Measurements from ENCODE around the gene EPB41L4B. TPM values are rescaled to one million over a fixed set of nuclear protein-coding genes. Genes with fewer than 3 reads are reported as not detected.
"Not testable (repeated sequence)": the region's sequence is repeated elsewhere in the genome, so short reads cannot be mapped to it uniquely, and the experiment has no call there.

EPB41L4B gene
- total RNA-seq, 2 donors from 2014 or later: 13.3 to 15.1 TPM

GRCh38 chr9:109290385-109290784 is 30.5 kb downstream of the EPB41L4B start:
- Histone ChIP-seq H3K4me1 (replicated peaks) (no peaks in the 10 kb centered on the region), H3K27ac (no peak overlapping the region), H3K36me3 (no peaks in the 10 kb centered on the region), H3K9me3 (no peaks in the 10 kb centered on the region), H3K27me3 (replicated peaks; ENCODE audit: insufficient read depth) (no peaks in the 10 kb centered on the region), H3K4me3 (no peak overlapping the region)
- DNase-seq (ENCODE audit: low spot score): no peak
- intact Hi-C loops (cut with DNase I): no loop called here
- no peak for TF ChIP-seq POLR2AphosphoS5 (IDR thresholded peaks at IDR 0.05)
- TF ChIP-seq, protein P1, sequence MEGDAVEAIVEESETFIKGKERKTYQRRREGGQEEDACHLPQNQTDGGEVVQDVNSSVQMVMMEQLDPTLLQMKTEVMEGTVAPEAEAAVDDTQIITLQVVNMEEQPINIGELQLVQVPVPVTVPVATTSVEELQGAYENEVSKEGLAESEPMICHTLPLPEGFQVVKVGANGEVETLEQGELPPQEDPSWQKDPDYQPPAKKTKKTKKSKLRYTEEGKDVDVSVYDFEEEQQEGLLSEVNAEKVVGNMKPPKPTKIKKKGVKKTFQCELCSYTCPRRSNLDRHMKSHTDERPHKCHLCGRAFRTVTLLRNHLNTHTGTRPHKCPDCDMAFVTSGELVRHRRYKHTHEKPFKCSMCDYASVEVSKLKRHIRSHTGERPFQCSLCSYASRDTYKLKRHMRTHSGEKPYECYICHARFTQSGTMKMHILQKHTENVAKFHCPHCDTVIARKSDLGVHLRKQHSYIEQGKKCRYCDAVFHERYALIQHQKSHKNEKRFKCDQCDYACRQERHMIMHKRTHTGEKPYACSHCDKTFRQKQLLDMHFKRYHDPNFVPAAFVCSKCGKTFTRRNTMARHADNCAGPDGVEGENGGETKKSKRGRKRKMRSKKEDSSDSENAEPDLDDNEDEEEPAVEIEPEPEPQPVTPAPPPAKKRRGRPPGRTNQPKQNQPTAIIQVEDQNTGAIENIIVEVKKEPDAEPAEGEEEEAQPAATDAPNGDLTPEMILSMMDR (IDR thresholded peaks at IDR 0.05): no peak
- no peak for TF ChIP-seq POLR2A (IDR thresholded peaks at IDR 0.05)

GRCh38 chr9:109289931-109290330 is 30.9 kb downstream of the EPB41L4B start:
- Histone ChIP-seq H3K27me3 (replicated peaks; ENCODE audit: insufficient read depth) (no peaks in the 10 kb centered on the region), H3K27ac (no peak overlapping the region), H3K9me3 (no peaks in the 10 kb centered on the region), H3K4me1 (replicated peaks) (no peaks in the 10 kb centered on the region), H3K4me3 (no peak overlapping the region), H3K36me3 (no peaks in the 10 kb centered on the region)
- DNase-seq (ENCODE audit: low spot score): no peak
- TF ChIP-seq, protein P1 (IDR thresholded peaks at IDR 0.05): no peak
- TF ChIP-seq POLR2AphosphoS5 (IDR thresholded peaks at IDR 0.05) (no peak), POLR2A (IDR thresholded peaks at IDR 0.05) (no peak)
- WGBS: 85% methylated on average over 8 of the region's 8 CpGs
- intact Hi-C loops (cut with DNase I): no loop called here

DNA sequence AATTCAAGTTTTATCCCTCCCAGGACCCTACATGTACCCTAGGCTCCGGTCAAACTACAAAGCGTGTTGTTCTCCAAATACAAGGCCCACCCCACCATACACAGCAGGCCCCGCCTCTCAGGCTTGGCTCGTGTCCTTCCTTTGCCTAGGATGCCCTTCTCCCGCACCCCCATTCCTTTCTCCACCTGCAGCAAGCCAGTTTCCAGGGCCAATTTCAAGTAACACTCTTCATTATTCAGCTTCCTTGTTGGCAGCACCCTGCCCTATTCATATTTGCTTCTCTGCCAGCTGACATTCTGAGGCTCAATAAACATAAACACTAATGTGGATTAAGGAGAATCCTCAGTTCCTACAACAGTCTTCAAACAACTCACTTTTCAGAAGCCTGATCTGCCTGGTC is 31.7 kb downstream of the EPB41L4B start:
- Histone ChIP-seq H3K27ac (no peak overlapping the region), H3K4me1 (replicated peaks) (no peaks in the 10 kb centered on the region), H3K27me3 (replicated peaks; ENCODE audit: insufficient read depth) (no peaks in the 10 kb centered on the region), H3K4me3 (no peak overlapping the region), H3K36me3 (no peaks in the 10 kb centered on the region), H3K9me3 (no peaks in the 10 kb centered on the region)
- TF ChIP-seq POLR2AphosphoS5 (IDR thresholded peaks at IDR 0.05) (peak; percentile 55), POLR2A (IDR thresholded peaks at IDR 0.05) (no peak)
- TF ChIP-seq, protein P1 (IDR thresholded peaks at IDR 0.05): no peak
- intact Hi-C loops (cut with DNase I): no loop called here
- 40% methylated on average over 5 of the region's 5 CpGs for WGBS
- DNase-seq (ENCODE audit: low spot score): peak; percentile 26

DNA sequence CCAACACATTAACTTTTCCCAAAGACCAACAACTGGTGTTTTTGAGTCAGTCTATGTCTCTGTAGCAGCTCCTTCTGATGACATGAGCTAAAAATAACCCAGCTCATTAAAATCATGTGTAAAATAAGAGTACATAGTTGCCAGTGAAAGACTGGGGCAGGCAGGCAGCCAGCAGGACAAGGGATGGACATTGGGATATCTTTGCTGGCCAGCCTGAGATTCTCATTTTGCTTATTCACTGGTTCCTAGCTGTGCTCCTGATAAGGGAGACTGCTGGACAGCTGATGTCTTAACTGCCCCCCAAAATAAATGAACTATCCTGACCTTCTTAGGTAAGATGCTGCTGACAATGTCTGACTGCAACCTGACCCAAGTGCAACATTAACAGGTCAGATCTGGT is 33.9 kb downstream of the EPB41L4B start:
- no peaks in the 10 kb centered on the region for H3K36me3 ChIP-seq
- TF ChIP-seq POLR2A (IDR thresholded peaks at IDR 0.05): no peak
- TF ChIP-seq POLR2AphosphoS5 (IDR thresholded peaks at IDR 0.05): peak; percentile 67
- TF ChIP-seq, protein P1 (IDR thresholded peaks at IDR 0.05): no peak
- intact Hi-C loops (cut with DNase I): no loop called here
- DNase-seq (ENCODE audit: low spot score): peak; percentile 57
- H3K4me3 ChIP-seq: no peak overlapping the region
- H3K4me1 ChIP-seq (replicated peaks): no peaks in the 10 kb centered on the region
- no peaks in the 10 kb centered on the region for H3K9me3 ChIP-seq
- H3K27me3 ChIP-seq (replicated peaks; ENCODE audit: insufficient read depth): no peaks in the 10 kb centered on the region
- H3K27ac ChIP-seq: peak overlapping the region in 1 of 2 donors; percentile 20

GRCh38 chr9:109286571-109286977 is 34.3 kb downstream of the EPB41L4B start:
- Histone ChIP-seq H3K36me3 (no peaks in the 10 kb centered on the region), H3K27me3 (replicated peaks; ENCODE audit: insufficient read depth) (no peaks in the 10 kb centered on the region), H3K27ac (peak overlapping the region in 1 of 2 donors; percentile 20), H3K4me1 (replicated peaks) (no peaks in the 10 kb centered on the region), H3K4me3 (no peak overlapping the region), H3K9me3 (no peaks in the 10 kb centered on the region)
- intact Hi-C loops (cut with DNase I): no loop called here
- no peak for DNase-seq (ENCODE audit: low spot score)
- WGBS: 80% methylated on average over 4 of the region's 4 CpGs
- TF ChIP-seq POLR2AphosphoS5 (IDR thresholded peaks at IDR 0.05) (no peak), POLR2A (IDR thresholded peaks at IDR 0.05) (no peak)
- TF ChIP-seq, protein P1 (IDR thresholded peaks at IDR 0.05): no peak

- H3K4me1 ChIP-seq (replicated peaks); H3K4me3 ChIP-seq; H3K9me3 ChIP-seq; H3K36me3 ChIP-seq; H3K27me3 ChIP-seq (replicated peaks; ENCODE audit: insufficient read depth); DNase-seq (ENCODE audit: low spot score); intact Hi-C loops (cut with DNase I); H3K27ac ChIP-seq: not testable (repeated sequence)
- WGBS: 89% methylated on average over 2 of the region's 2 CpGs
These were observed 37.2 kb downstream of the EPB41L4B start for GRCh38 chr9:109283672-109284071.
